GM10266 (cell line): ENCODE measurements around the gene FAF2.

ENCODE experiments used
- DNase-seq: peaks from one replicate; pipeline ENCODE4 v3.0.0; 2012; ENCODE audit errors: extremely low spot score
- TF ChIP-seq, protein P1 (sequence below): IDR thresholded peaks from 2 replicates; pipeline ENCODE4 v1.5.1; 2012; ENCODE audit warnings: mild to moderate bottlenecking, low read depth; ENCODE audit not compliant: control insufficient read depth, insufficient read depth; ENCODE audit errors: missing control alignments

FAF2 gene

DNA sequence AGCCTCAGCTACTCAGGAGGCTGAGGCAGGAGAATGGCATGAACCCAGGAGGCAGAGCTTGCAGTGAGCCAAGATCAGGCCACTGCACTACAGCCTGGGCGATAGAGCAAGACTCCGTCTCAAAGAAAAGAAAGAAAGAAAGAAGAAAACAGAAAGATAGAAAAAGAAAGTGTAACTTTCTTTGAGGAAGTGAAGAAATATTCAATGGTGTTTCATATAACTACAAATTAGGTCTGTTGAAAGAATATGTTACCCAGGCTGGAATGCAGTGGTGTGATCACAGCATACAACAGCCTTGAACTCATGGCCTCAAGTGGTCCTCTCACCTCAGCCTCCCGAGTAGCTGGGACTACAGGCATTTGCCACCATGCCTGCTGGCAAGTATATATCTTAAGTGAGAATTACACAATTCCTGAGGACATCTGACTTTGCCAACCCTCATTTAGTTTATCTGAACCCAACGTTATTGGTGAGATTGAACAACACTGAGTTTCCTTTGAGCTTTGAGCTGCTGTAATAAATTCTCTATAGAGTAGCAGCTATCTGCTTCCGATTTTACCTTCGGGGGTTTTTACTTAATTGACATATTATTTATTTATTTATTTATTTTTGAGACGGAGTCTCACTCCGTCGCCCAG is 2.0 kb upstream of the FAF2 start:
- DNase-seq = no peak
- TF ChIP-seq, protein P1, sequence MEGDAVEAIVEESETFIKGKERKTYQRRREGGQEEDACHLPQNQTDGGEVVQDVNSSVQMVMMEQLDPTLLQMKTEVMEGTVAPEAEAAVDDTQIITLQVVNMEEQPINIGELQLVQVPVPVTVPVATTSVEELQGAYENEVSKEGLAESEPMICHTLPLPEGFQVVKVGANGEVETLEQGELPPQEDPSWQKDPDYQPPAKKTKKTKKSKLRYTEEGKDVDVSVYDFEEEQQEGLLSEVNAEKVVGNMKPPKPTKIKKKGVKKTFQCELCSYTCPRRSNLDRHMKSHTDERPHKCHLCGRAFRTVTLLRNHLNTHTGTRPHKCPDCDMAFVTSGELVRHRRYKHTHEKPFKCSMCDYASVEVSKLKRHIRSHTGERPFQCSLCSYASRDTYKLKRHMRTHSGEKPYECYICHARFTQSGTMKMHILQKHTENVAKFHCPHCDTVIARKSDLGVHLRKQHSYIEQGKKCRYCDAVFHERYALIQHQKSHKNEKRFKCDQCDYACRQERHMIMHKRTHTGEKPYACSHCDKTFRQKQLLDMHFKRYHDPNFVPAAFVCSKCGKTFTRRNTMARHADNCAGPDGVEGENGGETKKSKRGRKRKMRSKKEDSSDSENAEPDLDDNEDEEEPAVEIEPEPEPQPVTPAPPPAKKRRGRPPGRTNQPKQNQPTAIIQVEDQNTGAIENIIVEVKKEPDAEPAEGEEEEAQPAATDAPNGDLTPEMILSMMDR = no peak

DNA sequence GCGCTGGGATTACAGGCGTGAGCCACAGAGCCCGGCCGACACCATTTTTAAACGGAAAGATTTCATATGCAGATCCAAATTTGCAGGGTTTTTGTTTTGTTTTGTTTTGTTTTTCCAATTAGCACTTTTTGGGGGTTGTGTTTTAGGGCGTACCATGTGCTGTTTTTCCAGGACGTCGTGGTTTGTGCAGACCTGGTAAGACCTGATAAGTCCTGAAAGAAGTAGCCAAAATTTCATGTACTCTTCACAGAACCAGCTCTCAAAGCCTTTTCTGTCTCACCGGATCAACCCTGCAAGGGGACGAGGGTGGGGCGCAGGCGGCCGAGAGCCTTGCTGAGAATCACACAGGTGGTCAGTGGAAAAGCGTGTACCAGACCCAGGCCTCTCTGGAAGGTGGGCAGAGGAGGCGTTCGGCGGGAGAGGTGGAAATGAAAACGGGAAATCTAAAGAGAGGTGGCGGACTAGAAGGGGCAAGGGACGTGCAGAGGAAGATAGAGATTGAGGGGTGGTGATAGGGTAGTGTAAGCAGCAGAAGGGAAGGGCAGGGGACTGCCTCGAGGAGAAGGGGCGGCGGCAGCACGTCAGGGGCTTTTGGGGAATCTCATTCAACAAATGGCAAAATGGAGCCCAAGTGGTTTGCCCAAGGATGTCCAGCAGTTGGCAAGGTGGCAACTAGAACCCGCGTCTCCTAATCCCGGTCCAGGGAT is 1.1 kb upstream of the FAF2 start:
- TF ChIP-seq, protein P1 = no peak
- no peak for DNase-seq

DNA sequence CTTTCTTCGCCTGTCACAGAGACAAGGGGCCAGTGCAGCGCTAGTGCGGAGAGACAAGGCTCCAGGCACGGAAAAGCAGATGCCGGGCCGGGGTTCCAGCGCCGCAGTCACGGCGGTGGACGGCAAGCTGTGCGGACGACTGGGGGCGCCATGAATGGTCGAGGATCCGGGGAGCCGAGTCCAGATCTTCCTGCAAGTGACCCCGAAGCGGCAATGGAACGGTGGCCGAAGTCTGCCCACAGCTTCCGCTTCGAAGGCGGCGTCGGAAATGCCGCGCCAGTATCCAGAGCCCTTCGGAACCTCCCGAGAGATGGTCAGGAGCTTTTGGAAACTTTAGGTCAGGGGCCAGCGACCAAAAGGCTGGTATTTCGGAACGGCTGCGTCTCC is 601 bp upstream of the FAF2 start:
- TF ChIP-seq, protein P1 = no peak
- DNase-seq = no peak

DNA sequence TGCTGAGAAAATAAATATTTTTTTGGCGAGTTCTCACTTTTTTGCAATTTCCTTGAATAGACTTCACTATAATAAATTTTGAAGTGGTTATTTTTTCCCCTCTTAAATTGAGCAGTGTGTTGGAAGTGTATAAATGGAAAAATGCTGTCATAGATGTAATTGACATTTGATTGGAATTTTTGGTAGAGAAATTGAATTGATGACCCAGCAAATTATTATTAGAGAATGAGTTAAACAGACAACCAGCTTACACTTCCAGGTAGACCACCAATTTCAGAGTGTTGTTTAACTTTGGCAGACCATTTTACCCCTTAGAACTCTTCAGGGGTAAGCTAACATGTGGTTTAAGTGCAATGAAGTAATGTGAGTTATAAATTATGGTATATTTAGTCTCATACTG is 1.9 kb downstream of the FAF2 start:
- TF ChIP-seq, protein P1 = no peak

DNA sequence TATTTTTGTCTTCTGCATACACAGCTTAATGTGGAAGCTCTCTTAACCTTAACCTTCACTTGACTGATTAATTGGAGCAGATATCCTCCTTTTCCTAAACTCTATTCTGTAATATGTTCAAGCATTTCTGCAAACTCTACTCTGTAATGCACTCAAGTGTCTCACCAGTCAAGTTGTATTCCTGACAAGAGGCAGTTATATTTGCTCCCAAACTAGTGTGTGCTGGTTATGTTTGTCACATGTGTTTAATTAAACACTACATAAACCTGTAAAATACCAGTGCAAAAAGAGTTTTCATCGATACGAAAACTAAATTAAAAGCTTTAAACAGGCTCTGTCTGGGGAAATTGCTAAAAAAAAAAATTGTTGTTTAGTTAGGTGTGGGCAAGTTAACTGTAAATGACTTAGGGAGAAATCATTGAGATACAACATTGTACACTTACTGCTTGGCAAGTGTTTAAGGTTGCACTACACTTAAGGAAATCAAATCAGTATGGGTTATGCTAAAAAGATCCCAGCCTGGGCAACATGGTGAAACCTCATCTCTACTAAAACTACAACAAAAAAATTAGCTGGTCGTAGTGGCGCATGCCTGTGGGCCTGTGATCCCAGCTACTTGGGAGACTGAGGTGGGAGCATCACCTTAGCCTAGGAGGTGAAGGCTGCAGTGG is 6.7 kb downstream of the FAF2 start:
- DNase-seq = no peak
- TF ChIP-seq, protein P1 = no peak

More for the DNA sequence above, 1.9 kb downstream of the FAF2 start:
- DNase-seq = no peak

DNA sequence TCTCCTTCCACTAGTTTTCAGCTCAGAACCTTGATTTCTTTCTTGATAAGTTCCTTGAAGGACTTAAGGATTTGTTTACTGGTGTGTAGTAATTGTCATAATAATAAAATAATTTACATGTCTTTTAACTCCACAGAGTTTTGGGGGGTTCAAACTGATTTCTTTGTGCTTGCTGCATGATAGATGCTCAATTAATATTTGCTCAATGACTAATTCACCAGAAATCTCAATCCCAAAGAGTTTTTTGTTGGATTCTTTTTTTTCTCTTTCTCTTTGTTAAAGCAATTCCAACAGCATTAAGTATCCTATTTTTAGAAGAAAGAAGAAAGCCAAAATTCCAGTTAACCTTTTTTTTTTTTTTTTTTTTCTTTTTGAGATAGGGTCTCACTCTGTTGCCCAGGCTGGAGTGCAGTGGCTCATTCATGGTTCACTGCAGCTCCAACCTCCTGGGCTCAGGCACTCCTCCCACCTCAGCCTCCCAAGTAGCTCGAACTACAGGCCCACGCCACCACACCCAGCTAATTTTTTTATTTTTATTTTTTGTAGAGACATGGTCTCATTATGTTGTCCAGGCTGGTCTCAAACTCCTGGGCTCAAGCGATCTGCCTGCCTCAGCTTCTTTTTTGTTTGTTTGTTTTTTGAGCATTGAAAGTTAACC is 10.8 kb downstream of the FAF2 start:
- TF ChIP-seq, protein P1 = no peak

More for the DNA sequence above, 10.8 kb downstream of the FAF2 start:
- DNase-seq = no peak
